DMS153 treated with DMSO at 0.1 percent for 48 hours (cell line): Measurements from ENCODE around the gene ABHD12.

Experiments
- DNase-seq: peaks from one replicate; lab custom pipeline; 2025; ENCODE audit not compliant: unreplicated experiment; lab: John Stamatoyannopoulos, UW

Gene ABHD12

GRCh38 chr20:25291432-25292133 lies 99.1 kb downstream of the ABHD12 start:
- no peak for DNase-seq

GRCh38 chr20:25290646-25291431 lies 99.8 kb downstream of the ABHD12 start:
- DNase-seq = no peak

DNA sequence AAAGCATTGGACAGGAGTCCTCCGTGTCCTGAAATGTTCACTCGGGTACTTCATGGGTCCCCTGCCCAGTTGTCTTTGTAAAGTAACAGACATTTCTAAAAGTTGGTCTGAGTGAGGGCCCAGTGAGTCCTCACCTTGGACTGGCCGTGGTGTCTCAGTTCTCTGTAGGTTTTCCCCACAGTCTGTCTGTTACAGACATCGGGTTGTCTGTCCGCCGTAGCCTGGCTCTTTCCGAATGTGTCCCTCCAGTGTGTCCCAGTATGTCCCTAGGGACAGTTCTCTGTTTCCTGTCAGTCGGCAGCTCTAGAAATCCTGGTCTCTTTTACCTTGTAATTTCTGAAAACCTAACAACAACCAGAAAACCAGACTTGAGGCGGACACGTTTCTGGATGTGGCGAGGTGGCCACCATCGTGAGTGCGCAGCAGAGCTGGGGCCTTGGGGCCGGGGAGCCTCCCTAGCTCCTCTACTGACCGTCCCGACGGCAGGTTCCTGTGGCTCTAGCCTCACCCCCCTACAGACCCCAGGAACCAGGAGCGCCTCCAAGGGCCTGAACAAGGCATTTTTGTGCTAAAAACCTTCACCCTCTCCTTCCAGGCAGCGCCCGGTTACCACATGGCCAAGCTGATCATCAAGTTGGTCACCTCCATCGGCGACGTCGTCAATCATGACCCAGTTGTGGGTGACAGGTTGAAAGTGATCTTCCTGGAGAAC lies 100.6 kb downstream of the ABHD12 start:
- DNase-seq = no peak

- DNase-seq = no peak
Observed at GRCh38 chr20:25288291-25289181, 102.1 kb downstream of the ABHD12 start.

- no peak for DNase-seq
Observed at GRCh38 chr20:25287631-25288290, 102.9 kb downstream of the ABHD12 start.

DNA sequence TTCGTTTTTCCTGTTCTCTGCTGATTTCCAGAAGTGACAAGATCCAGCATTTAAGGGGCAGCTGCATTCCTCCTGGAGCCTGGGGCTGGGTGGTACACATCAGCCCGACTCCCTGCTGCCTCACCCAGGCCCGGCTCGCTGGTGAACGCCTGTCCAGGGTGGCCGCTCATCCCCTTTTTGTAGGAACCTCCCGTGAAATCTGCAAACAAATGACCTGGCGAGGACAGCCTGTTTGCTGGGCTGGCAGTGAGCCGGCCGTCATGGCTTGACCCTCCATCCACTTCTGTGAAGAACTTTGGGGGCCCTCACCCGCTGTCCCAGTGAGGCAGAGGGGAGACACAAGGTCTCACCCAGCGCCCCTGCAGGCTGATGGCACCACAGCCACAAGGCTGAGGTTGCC lies 103.7 kb downstream of the ABHD12 start:
- no peak for DNase-seq

- DNase-seq = no peak
Observed at GRCh38 chr20:25285856-25286798, 104.5 kb downstream of the ABHD12 start.

DNA sequence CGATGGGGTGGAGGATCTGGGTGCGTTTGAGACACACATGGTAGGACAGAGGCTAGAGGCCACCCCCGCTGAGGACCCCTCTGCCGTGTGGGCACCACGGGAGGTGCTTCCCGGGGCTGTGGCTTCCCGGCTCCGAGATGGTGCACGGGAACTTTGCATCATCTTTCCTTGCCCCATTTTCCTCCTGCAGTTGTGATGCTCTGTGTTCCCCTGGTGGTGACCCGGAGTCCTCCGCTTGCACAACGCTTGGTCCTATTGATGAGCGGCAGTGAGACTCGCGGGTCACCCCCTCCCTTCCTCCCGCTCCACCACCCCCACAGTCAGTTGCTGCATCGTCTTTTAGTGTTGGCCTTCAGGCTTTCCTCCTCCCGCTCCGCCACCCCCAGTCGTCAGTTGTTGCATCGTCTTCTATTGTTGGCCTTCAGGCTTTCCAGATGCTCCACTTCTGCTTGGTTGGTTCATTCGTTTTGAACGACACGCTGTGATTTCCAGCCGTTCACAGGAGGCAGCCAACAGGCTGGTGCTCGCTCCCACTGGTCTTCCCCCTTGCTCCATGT lies 105.5 kb downstream of the ABHD12 start:
- no peak for DNase-seq

- no peak for DNase-seq
Observed at GRCh38 chr20:25284131-25284601, 106.5 kb downstream of the ABHD12 start.

GRCh38 chr20:25283221-25283951 lies 107.2 kb downstream of the ABHD12 start:
- DNase-seq = no peak

- DNase-seq = no peak
Observed at GRCh38 chr20:25282796-25283195, 107.8 kb downstream of the ABHD12 start.

- no peak for DNase-seq
Observed at GRCh38 chr20:25282034-25282781, 108.4 kb downstream of the ABHD12 start.

DNA sequence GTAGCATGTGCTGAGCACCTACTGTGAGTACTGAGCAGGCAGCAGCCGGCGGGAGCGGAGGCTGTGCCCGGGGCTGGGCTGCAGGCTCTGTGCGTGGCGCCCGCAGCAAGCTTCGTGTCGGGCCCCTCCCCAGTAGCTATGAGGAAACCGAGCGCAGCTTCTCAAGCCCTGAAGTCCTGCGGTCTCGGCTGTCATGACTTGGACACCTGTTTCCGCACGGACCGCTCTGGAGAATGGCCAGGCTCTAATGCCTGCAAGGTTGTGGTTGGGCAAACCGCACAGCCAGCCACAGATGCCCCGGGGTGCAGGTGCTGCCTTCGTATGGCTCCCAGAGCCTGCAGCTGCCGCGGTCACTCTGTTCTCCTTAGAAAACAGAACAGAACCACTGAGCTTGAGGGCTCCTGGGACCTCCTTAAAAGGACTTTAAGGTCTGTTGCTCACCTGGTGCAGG lies 109.1 kb downstream of the ABHD12 start:
- DNase-seq = no peak

- DNase-seq = no peak
Observed at GRCh38 chr20:25280574-25281535, 109.8 kb downstream of the ABHD12 start.

GRCh38 chr20:25280051-25280573 lies 110.5 kb downstream of the ABHD12 start:
- DNase-seq = peak; percentile 31

- DNase-seq = no peak
Observed at GRCh38 chr20:25279403-25279802, 111.2 kb downstream of the ABHD12 start.
